GM18517 (cell line): Measurements from ENCODE around the gene LBHD2.

Experiments
- ATAC-seq: cut with Tn5 transposase; IDR thresholded peaks from one replicate; pipeline ENCODE4 v1.9.1; 2021; ENCODE audit warnings: mild to moderate bottlenecking, moderate library complexity; ENCODE audit not compliant: unreplicated experiment

LBHD2 gene

DNA sequence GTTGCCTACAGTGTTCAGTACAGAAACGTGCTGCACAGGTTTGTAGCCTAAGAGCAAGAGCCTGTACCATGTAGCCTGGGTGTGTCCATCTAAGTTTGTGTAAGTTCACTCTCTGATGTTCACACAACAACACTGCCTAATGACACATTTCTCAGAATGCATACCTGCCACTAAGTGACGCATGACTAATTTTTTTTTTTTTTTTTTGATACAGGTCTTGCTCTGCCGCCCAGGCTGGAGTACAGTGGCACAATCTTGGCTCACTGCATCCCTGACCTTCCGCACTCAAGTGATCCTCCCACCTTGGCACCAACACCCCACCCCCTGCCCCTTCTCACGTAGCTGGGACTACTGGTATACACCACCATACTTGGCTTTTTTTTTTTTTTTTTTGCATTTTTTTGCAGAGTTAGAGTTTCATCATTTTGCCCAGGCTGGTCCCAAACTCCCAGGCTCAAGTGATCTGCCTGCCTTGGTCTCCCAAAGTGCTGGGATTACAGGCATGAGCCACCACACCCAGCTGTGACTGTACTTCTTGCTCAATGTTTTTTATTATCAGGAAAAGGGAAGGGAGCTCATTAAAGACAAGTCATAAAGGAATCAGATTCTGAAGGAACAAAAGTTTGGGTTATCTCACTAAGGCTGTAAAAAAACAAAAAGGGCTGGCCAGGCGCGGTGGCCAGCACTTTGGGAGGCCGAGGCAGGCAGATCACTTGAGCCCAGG is 16.6 kb upstream of the LBHD2 start:
- ATAC-seq = no peak

DNA sequence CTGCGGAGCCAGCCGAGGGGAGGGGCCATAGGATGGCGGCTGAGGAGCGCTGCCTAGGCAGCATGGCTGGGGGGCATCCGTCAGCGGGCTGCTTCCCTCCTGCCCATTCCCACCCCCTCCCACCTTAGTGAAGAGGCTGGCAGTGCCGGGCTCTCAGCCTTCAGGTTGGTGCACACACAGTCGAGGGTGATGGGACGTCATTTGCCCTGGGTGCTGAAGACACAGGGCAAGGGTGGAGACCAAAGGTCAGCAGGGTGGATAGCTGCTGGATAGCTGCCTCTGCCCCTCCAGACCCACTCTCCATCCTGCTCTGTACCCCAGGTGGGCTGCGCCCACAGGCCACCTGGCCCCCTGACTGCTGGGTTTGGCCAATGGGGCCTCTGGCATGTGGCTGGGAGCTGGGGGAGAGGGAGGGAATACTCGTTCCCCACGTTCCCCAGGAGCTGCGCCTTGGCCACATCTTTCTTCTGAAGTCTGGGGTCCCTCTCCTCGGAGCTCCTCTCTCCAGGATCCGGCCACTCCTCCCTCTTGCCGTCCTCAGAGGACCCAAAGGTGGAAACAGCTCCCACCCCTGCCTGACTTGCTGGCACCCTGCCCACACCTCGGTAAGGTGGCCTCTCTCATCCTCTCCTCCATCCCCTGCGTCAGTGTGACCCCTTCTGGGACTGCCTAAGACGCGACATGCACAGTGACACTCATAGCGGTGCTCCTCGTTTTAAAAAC is 15.5 kb upstream of the LBHD2 start:
- ATAC-seq = no peak

DNA sequence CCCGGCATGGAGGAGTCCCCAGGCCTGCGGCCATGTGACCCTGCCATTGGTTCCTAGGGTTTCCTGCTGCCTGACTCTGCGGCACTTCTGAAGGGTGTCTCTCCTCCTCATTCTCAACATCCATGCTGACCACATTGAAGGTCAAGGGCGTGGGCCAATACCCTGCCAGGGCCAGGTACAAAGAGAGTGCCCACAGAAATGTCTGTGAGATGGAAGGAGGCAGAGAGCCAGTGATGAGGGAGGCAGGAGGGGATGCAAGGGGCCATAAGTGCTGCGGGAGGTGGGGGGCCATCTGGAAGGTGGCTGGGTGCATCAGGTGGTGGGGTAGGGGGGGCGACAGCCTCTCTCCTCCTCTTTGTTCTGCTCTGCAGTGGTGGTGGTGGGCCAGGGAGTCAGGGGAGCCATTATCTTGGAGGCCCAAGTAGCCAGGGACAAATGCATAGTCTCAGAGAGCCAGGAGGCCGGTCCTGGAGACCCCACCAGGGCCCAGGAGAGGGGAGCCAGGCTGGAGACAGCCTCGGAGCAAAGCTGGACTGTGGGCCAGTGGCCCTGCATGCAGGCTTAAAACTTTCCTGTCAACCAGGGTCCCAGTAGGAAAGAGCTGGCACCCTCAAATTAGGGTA is 13.6 kb upstream of the LBHD2 start:
- ATAC-seq = no peak

DNA sequence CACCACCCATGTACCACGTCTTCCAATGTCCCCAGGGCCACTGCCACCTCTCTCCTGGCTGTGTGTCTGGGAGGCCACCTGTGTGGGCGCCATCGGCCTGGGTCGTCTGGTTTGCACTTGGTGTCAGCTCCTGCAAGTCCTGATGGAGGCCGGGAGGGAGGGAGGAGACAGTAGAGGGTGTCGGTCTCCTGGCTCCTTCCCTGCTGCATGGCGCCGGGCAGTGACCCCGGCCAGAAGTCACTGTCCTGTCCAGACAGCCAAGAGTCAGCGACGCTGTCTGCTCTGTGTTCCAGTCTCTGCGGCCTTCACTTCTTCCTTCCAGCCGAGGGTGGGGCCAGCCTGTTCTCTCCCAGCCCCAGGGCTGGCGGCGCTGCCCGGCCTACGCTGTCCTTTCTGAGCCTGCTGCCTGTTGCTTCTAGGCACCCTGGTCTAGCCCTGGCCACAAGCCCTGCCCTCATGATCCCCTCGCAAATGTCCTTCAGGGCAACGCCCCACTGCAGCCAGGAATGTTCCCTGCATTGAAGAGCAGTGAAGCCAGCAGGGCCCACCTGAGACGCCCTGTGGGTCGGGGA is 13.0 kb upstream of the LBHD2 start:
- no peak for ATAC-seq

DNA sequence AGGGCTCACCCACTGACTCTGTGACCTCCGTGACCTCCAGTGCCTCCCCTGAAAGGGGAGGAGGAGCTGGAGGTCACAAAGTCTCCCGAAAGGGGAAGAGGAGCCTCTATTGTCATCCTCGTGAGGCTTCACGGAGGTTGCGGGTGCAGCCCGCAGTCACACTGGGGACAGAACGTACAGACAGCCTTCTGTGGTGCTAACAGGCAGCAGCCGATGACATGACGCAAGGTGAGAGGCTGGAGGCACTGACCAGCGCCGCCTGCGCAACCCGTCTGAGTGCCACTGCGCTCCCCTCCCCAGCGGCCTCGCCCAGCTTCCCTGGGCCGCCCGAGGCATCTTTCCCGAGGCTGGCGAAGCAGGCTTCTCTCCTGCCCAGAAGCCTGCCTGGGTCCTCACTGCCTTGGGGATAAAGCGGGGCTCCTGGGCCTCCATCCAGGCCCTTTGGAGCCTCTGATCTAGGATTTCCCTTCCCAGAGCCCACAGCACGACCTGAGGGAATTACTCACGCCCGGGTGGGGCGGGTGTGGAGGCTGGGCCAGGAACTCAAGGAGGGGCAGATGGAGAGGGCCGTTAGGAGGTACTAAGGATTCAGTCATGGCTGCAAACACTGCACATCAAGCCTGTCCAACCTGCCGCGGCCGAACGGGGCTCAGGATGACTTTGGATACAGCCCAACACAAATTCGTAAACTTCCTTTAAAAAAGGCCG is 12.3 kb upstream of the LBHD2 start:
- ATAC-seq = no peak

DNA sequence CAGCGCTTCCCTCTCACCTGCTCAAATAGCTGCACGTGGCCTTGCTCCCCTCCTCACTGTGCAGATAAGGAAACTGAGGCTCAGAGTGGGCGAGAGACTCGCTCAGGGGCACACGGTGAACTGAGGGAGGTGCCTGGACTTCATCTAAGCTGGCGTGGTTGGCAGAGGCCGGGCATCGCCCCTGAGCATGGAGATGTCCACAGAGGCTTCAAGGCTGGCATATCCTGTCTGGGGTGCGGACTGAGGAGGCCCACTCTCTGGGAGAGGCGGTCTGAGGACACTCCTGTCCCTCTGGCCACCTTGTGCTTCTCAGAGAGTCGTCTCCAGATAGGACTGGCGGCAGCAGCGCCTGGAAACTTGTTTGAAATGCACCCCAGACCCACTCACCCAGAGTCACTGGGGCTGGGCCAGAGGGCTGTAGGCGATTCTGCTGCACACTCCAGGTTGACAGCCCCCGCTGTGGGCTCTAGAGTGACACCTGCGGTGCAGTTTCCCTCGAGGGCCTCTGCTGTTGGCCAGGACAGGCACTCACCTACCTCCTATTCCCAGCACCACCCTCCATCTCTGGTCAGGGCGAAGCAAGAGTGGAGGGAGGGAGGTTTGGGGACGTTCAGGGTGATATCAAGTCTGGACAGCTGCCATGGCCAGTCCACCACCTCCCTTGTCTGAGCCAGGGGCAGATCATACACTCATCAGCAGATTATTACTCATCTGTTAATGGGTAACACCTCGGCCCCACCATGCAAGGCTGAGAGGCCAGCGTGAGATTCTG is 11.2 kb upstream of the LBHD2 start:
- ATAC-seq = no peak

DNA sequence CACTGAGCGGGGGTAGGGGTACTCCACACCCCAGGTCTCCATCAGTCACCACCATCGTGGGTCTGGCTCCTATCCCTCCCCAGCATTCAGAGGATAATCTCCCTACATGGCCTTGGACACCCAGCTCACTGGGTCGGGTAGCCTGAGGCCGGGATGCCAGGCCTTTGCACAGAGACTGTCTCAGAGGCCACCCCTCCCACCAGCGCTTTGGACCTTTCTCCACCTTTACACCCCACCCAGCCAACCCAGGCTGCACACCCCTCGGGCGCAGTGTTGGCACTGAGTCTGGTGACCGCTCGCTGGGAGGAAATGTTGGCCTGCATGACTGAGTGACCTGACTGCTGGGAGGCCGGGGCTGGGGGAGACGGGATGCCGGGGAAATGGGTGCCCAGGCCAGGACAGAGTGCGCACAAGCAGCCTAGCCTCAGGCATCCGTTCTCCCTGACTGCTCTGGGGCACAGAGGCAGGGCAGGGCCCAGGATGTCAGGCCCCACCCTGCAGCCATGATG is 10.6 kb upstream of the LBHD2 start:
- no peak for ATAC-seq

DNA sequence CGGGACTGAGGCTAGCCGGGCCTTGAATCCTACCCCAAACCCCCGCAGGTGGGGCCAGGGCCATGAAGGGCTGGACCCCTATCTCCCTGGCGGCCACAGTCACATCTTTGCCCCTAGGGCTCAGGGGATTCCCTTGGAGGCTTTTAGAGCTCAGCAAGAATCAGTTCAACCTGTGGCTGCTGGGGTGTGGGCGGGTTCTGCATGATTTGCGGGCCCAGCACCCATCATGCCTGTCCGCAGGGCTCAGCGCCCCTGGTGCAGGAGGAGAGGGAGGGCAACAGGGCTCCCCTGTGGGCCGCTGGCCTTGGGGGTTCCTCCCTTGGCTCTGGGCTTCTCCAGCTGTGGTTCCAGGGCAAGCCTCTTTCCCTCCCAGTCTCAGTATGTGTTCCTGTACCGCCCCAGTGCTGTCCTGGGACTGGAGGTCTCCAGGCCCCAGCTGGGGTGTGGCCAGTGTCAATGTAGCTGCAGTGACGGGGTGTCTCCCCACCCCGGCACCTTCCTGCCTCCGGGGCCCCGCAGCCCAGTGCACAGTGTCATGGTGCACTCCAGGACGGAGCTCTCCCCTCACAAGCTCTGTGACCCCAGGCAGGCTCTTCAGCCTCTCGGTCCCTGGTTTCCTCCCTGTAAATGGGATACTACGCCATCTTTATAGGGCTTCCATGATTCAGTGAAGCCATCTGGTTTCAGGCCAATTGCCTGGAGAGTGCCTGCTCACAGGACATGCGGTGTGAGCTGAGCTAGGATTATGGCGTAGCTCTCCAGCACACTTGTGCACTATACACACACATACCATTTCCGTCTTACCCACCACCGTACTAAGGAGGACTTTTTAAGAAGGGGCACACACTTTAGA is 9.9 kb upstream of the LBHD2 start:
- no peak for ATAC-seq

DNA sequence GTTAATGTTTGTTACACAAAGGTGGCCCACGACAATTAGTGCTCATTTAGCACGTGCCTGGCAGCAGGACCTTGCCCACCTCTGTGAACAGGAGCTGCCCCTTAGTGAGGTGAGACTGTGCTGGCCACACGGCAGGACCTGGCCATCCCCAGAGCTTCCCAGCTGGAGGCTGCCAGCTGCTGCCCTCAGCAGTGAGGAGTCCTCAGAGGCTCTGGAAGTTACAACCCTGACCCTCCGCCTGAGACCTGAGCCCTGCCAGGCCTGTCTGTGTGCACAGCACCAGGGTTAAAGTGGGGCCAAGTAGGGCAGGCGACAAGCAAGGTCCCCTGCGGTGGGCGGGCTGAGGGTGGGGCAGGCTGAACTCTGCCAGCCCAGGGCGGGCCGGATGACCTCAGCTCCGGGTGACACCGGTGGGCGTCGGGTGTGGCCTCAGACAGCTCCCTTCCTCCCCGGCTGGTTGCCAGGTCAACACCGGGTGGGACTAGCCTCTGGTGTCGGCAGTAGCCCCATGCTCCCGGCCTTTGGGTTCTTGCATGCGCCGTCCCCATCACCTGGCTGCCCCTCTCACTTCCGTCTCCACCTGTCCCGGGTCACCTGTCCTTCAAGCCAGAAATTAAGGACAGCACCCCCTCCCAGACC is 9.2 kb upstream of the LBHD2 start:
- no peak for ATAC-seq

DNA sequence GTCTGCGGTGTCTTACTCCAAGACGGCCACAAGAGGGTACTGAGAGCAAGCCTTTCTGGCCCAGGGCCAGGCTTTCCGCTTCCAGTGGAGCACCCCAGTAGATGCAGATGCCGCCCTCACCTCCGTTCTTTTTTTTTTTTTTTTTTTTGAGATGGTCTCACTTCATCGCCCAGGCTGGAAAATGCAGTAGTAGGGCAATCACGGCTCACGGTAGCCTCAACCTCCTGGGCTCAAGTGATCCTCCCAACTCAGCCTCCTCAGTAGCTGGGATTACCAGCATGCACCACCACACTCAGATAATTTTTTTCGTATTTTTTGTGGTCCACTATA is 5.6 kb upstream of the LBHD2 start:
- ATAC-seq = no peak

DNA sequence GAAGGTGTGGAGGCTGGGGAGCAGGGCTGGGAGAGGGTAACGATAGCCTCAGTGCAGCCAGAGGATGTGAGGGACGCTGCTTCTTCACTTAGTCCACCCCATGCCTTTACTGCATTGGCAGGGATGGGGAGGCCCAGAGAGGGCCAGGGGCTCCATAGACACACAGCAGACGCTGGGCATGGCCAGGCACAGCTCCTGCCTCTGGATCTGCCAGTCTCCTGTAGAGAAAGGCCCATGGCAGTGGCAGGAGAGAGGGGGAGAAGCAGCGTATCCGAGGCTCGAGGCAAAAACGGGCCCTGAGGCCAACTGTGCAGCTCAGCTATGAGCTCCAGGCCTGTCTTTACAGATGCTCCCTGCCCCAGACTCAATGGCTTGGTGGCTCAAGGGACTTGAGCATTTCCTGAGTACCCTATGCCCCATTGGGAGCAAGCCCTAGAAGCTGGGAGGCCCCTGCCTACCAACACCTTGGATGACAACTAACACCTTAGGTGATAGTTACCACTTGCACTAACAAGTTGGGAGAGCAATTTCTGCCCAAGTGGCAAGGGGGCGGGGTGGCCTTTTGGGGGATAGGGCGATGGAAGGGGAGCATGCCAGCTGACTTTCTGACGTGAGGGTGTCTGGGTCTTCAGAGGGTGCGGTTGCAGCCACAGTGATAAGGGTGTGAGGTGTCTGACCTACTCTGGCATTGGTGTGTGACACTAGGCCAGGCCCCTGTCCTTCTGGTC is 5.0 kb upstream of the LBHD2 start:
- ATAC-seq = no peak

DNA sequence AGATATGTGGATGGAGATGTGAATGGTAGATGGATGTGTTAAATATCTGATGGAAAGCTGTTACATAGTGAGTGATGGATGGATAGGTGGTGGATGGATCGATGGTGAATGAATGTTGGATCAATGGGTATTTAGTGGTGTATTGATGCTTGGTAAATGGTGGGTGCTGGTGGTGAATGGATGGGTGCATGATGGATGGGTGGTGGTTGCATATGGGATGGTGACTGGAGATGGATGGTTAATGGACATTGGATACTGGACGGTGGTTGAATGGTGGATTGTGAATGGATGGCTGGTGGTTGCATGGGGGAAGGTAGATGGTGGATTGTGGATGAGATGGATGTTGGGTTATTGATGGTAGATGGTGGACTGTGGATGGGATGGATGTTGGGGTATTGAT is 2.1 kb upstream of the LBHD2 start:
- no peak for ATAC-seq

DNA sequence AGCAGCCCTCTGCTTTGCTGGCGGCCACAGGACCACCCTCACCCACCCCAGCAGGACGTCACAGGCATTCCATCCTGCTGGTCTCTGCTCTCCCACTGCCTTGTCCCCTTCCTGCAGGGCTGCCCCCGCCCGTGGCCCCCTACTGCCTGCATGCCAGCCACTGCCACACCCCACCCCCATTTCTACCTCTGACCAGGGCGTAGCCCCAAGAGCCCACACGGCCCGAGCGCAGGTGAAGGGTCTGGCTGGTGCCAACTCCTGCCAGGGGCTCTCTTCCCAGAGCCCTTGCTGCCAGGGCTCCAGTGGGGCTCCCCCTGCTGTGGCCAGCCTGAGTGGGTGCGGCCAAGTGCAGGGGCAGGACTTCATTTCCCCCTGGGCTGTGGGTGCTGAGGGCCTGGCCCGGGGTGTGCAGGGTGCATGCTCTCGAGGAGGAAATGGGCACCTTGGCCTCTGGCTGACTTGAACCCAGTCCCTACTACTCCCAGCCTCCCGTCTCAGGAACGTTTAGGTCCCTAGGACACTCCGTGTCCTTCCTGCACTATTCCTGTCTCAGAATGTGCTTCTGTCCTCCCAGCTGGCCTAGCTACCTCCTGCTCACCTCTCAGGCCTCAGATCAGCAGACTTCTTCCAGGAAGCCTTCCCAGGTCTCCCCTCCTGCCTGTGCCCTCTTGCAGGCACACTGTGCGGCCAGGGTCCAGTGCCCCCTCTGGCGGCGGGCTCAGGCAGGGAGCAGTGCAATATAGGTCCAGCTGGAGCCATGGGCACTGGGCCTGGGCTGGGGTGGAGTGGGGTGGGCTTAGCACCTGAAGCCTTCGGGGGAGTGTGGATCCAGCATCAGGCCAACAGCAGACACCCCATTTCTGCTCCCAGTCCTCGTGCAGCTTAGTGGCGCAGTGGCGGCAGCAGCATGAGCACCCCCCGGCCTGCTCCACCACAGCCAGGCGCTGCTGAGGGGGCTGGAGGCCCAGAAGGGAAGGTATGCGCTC is 1.4 kb downstream of the LBHD2 start:
- no peak for ATAC-seq

DNA sequence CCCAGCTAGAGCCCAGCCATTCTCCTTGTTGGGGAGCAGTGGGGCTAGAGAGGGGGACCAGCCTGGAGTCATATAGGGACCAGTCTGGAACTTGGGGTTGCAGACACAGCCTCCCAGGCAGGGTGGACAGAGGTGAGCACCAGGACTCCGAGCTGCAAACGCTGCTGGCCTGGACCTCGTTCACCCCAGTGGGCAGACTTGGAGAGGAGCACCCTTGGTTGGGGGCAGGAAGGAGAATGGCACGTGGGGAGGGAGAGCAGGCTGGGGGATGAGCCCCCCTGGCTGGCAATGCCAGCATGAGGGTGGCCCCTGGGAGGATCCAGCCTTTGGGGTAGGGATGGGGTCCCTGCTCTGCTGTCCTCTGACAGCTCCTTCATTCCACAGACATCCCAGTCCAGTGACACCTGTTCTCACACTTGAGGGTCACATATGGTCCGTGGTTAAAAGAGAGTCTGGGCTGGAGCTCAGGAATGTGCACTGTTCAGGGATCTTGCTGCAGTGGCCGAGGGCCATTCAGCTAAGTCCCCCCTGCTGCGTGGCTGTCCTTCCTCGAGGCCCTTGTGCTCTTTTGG is 2.8 kb downstream of the LBHD2 start:
- ATAC-seq = no peak

DNA sequence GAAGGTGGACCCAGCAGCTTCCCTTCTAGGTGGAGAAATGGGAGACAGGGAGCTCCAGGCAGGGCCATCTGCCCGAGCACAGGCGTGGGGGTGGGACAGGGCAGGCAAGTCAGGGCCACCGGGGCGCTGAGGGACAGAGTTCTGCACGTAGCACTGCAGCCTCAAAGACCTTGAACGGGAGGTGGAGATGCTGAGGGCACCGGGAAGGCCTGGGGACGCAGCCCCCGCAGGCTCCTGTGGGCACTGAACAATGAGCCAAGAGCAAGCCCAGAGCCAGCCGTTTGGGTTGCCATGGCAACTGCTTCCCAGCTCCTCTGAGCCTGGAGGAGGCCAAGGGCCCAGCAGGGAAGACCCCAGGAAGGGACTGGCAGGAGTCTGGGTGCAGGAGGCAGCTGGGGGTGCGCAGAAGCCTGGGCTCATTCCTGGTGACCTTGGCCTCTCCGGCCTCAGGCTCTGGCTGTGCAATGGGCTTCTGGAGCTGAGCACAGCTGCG is 3.4 kb downstream of the LBHD2 start:
- no peak for ATAC-seq

DNA sequence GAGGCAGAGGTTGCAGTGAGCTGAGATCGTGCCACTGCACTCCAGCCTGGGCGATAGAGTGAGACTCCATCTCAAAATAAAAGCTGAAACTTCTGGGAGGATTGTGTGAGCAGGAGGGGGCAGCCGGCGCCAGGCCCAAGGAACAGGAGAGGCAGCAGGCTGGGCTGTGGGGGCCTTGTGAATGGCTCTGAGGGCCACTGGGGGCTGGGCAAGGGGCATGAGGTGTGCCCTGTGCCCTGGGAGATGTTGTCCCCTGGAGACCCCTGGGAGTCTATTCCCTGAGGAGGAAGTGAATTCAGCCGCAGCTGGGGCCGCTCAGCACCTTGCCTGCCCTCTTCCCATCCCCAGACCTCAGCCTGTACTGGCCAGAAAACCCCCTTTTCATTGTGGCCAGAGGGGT is 4.9 kb downstream of the LBHD2 start:
- no peak for ATAC-seq
